Stromal cell of bone marrow (primary cell): Measurements from ENCODE around the gene ZNF26.

Source experiments
- DNase-seq: peaks from one replicate; pipeline ENCODE4 v3.0.0-alpha.2; 2012; ENCODE audit warnings: low read depth

Gene ZNF26

DNA sequence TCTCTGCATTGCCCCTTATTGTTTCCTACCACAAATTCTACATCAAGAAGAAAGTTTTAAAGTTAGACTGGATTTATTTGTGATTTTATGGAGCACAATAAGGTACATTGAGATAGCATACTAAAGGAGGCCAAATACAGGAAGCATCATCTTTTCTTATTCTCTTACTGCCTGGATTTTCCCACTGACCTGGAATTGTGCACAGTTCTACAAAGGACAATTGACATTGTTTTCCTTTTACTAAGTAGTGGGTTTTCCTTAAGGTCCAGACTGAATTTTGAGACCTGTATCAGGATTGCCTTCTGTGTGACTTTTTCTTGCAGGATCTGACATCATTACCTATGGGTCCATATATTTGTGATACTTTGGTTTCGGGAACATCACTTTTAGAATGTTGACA lies 75.8 kb downstream of the ZNF26 start:
- DNase-seq = no peak

DNA sequence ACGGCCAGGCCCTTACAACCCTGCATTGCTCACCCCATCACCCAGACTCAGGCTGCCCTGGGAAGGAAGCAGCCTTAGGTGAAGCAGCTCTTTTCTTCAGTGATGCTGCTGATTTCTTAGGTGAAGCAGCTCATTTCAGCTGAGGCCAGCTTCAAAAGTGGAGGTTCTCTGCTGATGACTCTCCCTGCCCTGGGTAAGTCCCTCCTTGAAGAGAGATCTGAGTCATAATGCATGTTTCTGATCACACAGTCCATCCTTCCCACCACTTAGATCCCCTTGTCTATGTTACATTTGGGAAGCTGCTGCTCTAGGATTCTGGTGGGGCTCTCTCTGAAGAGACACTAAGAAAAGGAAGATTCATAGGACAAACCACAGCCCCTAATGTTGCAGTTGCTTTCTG lies 77.4 kb downstream of the ZNF26 start:
- DNase-seq = no peak

DNA sequence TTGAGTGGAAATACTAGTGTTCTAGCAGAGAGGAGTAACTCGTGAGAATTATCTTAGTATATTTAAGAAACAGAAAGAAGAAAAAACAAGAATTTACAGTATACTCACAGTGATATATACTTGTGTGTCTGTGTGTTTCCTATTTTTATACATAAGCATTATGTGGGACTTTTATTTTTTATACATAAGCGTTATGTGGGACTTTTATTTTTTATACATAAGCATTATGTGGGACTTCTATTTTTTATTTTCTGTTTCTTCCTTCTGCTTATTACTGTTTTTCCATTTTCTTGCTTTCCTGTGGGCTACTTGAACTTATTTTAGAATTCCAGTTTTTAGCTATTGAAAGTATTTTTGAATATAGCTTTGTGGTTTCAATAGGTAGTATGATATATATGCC lies 87.7 kb downstream of the ZNF26 start:
- no peak for DNase-seq
